Testis (tissue), 3 donors: ENCODE results near the gene CAPN6. TPM values are rescaled to one million over a fixed set of nuclear protein-coding genes. Genes with fewer than 3 reads are reported as not detected.

Source experiments
- DNase-seq: peaks from one replicate; pipeline ENCODE4 v3.0.0-alpha.2; 2019
- H3K27ac ChIP-seq, 2 donors: fragments of 200-600 bp; sonication (generic); one replicate each; pipeline ENCODE4 v1.5.1; 2019
- H3K27me3 ChIP-seq: fragments of 200-600 bp; sonication (generic); one replicate; pipeline ENCODE4 v1.5.1; 2019
- H3K36me3 ChIP-seq: fragments of 200-600 bp; sonication (generic); one replicate; pipeline ENCODE4 v1.5.1; 2017; ENCODE audit warnings: low read depth; ENCODE audit errors: missing control alignments
- H3K4me1 ChIP-seq: fragments of 200-600 bp; sonication (generic); one replicate; pipeline ENCODE4 v1.5.1; 2019
- H3K4me3 ChIP-seq, 2 donors: fragments of 200-600 bp; sonication (generic); one replicate each; pipeline ENCODE4 v1.5.1; 2017 to 2019
- H3K9me3 ChIP-seq: fragments of 200-600 bp; sonication (generic); one replicate; pipeline ENCODE4 v1.5.1; 2017
- POLR2A ChIP-seq: fragments of 450-650 bp; IDR thresholded peaks from one replicate; pipeline ENCODE4 v1.6.1; 2017; ENCODE audit warnings: antibody characterized with exemption, mild to moderate bottlenecking, moderate library complexity
- WGBS, 2 donors: methylation state at CpG; one replicate each; pipeline ENCODE4 v1.1.5; 2018; 5-methylcytosine and 5-hydroxymethylcytosine counted together
- intact Hi-C: fragments of 100-400 bp; cut with DNase I; formaldehyde crosslinking; loops from one replicate; pipeline ENCODE4 v1.15.1; 2023; ENCODE audit warnings: low total_unique reads
- polyA plus RNA-seq: library from polyadenylated mRNA; stranded (reverse); fragments of 350-450 nt; fragmentation: Illumina TruSeq; extraction: RNeasy Lipid Tissue Mini Kit (QIAGEN cat#74804); gene quantifications from one replicate; pipeline ENCODE4 v1.2.3, GENCODE V29; 2014; ENCODE audit warnings: low read depth, low replicate concordance; ENCODE audit not compliant: insufficient read depth
- total RNA-seq, 2 donors: library from RNA; depleted of rRNA; stranded (reverse); fragments of >200 nt; gene quantifications; one replicate each; pipeline ENCODE4 v1.2.3, GENCODE V29; 2016
- TF ChIP-seq, protein P1 (sequence below), 3 experiments: fragments of 450-650 bp in 2 of 3; fragments of 200-600 bp in 1 of 3; sonication (generic) in 1 of 3; IDR thresholded peaks; one replicate each; pipeline ENCODE4 v1.5.1; 2016 to 2019; ENCODE audit warnings: antibody characterized with exemption in 3 of 3, mild to moderate bottlenecking in 2 of 3, moderate library complexity in 1 of 3

CAPN6 gene
- total and polyA plus RNA-seq, 3 donors from 2014 or later, result 1.0 to 13.3 (median 2.8) TPM

DNA sequence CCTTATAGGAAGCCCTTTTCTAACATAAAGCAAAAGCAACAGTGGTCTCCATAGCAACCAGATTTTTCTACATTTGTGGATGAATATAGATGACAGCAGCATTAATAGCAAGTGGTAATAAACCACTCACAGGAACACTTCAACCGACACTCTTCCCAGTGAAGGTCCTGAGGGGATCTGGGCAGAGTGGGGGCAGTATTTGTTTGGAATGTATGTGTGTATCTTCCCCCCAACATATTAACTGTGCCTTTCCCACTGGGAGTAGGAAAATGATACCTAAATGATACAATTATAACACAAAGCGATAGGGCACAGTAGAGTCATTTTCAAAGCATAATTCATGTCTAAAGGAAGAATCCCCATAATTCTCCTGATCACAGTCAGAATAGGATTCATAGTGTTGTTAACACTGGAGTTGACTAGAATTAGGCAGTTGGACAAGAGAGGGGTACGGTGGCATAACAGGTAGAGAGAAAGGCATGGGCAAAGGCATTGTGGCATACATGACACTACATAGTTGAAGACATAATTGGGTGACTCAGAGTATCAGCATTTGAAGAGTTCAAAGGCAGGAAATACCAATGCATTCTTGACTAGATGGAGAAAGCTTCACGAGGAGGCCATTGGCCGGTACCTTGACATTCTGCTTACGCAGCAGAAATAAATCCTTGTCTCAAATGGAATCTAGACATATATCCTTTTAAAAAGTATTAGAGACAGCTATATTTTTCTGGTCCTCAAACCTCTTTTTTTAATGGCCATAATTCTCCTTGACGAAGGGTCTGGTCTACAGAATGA, 15.2 kb downstream of the CAPN6 start:
- WGBS, 2 donors, result 90 to 91% methylated on average over 7 of the region's 7 CpGs
- H3K4me3 ChIP-seq, result no peak overlapping the region

DNA sequence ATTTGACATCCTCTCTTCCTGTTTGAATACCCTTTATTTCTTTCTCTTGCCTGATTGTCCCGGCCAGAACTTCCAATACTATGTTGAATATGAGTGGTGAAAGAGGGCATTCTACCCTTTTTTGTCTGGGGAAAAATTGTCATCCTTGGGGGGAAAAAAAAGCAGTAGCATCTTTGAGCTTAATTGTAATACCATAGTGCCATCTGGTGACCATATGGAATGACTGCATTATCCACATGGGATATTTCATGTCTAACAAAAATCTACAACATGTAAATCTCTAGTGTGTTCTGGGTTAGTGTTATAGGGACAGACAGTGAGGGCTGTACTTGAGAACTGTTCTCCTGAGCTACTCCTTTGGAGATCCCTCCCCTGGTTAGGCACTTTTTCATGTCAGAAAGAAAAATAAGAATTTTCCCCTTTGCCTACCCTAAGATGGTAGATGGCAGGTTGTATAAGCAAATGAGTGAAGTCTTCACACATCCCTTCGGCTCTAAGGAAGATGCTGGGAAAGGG, 26.0 kb downstream of the CAPN6 start:
- WGBS, 2 donors, result 61 to 64% methylated on average over 2 of the region's 2 CpGs
- no peaks in the 10 kb centered on the region for H3K4me1 ChIP-seq
- no peak overlapping the region for H3K4me3 ChIP-seq
- DNase-seq, result no peak
- no peak overlapping the region for H3K27ac ChIP-seq
- intact Hi-C loops, result no loop called here
- no peaks in the 10 kb centered on the region for H3K9me3 ChIP-seq
- TF ChIP-seq, protein P1, sequence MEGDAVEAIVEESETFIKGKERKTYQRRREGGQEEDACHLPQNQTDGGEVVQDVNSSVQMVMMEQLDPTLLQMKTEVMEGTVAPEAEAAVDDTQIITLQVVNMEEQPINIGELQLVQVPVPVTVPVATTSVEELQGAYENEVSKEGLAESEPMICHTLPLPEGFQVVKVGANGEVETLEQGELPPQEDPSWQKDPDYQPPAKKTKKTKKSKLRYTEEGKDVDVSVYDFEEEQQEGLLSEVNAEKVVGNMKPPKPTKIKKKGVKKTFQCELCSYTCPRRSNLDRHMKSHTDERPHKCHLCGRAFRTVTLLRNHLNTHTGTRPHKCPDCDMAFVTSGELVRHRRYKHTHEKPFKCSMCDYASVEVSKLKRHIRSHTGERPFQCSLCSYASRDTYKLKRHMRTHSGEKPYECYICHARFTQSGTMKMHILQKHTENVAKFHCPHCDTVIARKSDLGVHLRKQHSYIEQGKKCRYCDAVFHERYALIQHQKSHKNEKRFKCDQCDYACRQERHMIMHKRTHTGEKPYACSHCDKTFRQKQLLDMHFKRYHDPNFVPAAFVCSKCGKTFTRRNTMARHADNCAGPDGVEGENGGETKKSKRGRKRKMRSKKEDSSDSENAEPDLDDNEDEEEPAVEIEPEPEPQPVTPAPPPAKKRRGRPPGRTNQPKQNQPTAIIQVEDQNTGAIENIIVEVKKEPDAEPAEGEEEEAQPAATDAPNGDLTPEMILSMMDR (IDR thresholded peaks at IDR 0.05), result peak in 2 of 3 experiments; percentile 25
- no peak for TF ChIP-seq POLR2A
- no peaks in the 10 kb centered on the region for H3K27me3 ChIP-seq
- H3K36me3 ChIP-seq, result no peaks in the 10 kb centered on the region

More for the DNA sequence above, 15.2 kb downstream of the CAPN6 start:
- DNase-seq, result no peak
- TF ChIP-seq POLR2A, result no peak
- TF ChIP-seq, protein P1 (IDR thresholded peaks at IDR 0.05), result no peak
- Histone ChIP-seq H3K9me3 (no peaks in the 10 kb centered on the region), H3K4me1 (no peaks in the 10 kb centered on the region), H3K27me3 (no peaks in the 10 kb centered on the region), H3K27ac (no peak overlapping the region), H3K36me3 (no peaks in the 10 kb centered on the region)
- intact Hi-C loops, result no loop called here

DNA sequence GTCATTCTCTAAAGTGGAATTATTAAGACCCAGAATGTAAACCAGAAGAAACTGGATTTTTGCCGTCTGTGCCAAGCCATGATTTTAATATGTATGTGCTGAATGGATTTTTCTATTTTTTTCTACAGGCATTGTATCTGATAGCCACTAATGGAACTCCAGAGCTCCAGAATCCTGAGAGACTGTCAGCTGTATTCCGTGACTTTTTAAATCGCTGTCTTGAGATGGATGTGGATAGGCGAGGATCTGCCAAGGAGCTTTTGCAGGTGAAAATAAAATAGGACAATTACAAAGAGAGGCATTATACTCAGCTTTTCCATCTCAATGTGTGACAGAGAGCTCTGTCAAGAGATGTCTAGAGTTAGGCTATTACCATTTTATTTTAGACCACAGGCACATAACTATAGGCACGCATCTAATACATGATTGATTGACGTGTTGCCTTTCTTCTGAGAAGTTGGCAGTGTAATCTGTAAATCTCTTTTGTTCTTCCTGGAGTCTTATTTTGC, 53.9 kb downstream of the CAPN6 start:
- H3K9me3 ChIP-seq, result no peaks in the 10 kb centered on the region
- H3K36me3 ChIP-seq, result no peaks in the 10 kb centered on the region
- H3K27ac ChIP-seq, result no peak overlapping the region
- WGBS, 2 donors, result 96 to 99% methylated on average over 6 of the region's 6 CpGs
- no peak overlapping the region for H3K4me3 ChIP-seq
- intact Hi-C loops, result no loop called here
- no peak for DNase-seq
- no peaks in the 10 kb centered on the region for H3K27me3 ChIP-seq
- H3K4me1 ChIP-seq, result no peaks in the 10 kb centered on the region
- TF ChIP-seq POLR2A, result no peak
- TF ChIP-seq, protein P1 (IDR thresholded peaks at IDR 0.05), result no peak

DNA sequence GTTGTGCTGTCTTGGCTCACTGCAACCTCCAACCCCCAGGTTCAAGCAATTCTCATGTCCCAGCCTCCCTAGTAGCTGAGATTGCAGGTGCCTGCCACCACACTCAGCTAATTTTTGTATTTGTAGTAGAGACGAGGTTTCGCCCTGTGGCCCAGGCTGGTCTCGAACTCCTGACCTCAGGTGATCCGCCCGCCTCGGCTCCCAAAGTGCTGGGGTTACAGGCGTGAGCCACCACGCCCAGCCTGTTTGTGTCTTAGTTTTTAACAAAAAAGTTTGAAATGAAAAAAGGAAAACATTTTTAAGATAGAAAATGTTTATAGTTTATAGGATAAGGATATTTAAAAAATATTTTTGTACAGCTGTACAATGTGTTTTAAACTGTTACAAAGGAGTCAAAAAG, 62.4 kb downstream of the CAPN6 start:
- WGBS, 2 donors, result 99 to 100% methylated on average over 8 of the region's 8 CpGs

More for the DNA sequence above, 62.4 kb downstream of the CAPN6 start:
- intact Hi-C loops, result no loop called here
- Histone ChIP-seq H3K4me1 (no peaks in the 10 kb centered on the region), H3K27me3 (no peaks in the 10 kb centered on the region), H3K27ac (no peak overlapping the region), H3K9me3 (no peaks in the 10 kb centered on the region), H3K4me3 (no peak overlapping the region), H3K36me3 (no peaks in the 10 kb centered on the region)
- no peak for DNase-seq
- TF ChIP-seq, protein P1 (IDR thresholded peaks at IDR 0.05), result no peak
- TF ChIP-seq POLR2A, result no peak
